Natural killer cell treated with Interleukin-12 subunit alpha and Interleukin-12 subunit beta and Interleukin-15 and Interleukin-18, amount 100 ng/mL, for 72 hours (primary cell): Measurements from ENCODE around the gene MOCS2. TPM values are rescaled to one million over a fixed set of nuclear protein-coding genes. Genes with fewer than 3 reads are reported as not detected.

Experiments
- ATAC-seq, 2 donors: fragments of 150-1000 bp; cut with Tn5 transposase in 1 of 2; sonication (Bioruptor Pico), chemical (Tn5 transposase) in 1 of 2; 2 replicates each; pipeline ENCODE4 v1.10.0; 2021
- DNase-seq: peaks from one replicate; pipeline ENCODE4 v3.0.0; 2022; ENCODE audit warnings: low spot score
- H3K27ac Mint-ChIP-seq, 2 donors: 1 replicate in 1 of 2; 2 replicates in 1 of 2; pipeline ENCODE4 v1.8.0; 2022; ENCODE audit warnings: mixed read lengths in 2 of 2, mild to moderate bottlenecking in 1 of 2, moderate library complexity in 1 of 2
- H3K27me3 Mint-ChIP-seq, 2 donors: 1 replicate in 1 of 2; 2 replicates in 1 of 2; pipeline ENCODE4 v1.8.0; 2022; ENCODE audit warnings: mixed read lengths in 2 of 2
- H3K36me3 Mint-ChIP-seq: one replicate; pipeline ENCODE4 v1.8.0; 2022; ENCODE audit warnings: mixed read lengths
- H3K4me1 Mint-ChIP-seq, 2 donors: 1 replicate in 1 of 2; 2 replicates in 1 of 2; pipeline ENCODE4 v1.8.0; 2022; ENCODE audit warnings: low read depth in 2 of 2, mixed read lengths in 2 of 2, mild to moderate bottlenecking in 1 of 2
- H3K4me3 Mint-ChIP-seq: one replicate; pipeline ENCODE4 v1.8.0; 2022; ENCODE audit warnings: mixed read lengths
- H3K9me3 Mint-ChIP-seq: 2 replicates; pipeline ENCODE4 v1.8.0; 2022; ENCODE audit warnings: mixed read lengths
- total RNA-seq, 2 donors: library from RNA; stranded (reverse); gene quantifications; one replicate each; pipeline ENCODE4 v1.2.3, GENCODE V29; 2022

MOCS2 gene, protein sequence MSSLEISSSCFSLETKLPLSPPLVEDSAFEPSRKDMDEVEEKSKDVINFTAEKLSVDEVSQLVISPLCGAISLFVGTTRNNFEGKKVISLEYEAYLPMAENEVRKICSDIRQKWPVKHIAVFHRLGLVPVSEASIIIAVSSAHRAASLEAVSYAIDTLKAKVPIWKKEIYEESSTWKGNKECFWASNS
- total RNA-seq: 10 to 100 TPM; 14.7 to 16.6 TPM

DNA sequence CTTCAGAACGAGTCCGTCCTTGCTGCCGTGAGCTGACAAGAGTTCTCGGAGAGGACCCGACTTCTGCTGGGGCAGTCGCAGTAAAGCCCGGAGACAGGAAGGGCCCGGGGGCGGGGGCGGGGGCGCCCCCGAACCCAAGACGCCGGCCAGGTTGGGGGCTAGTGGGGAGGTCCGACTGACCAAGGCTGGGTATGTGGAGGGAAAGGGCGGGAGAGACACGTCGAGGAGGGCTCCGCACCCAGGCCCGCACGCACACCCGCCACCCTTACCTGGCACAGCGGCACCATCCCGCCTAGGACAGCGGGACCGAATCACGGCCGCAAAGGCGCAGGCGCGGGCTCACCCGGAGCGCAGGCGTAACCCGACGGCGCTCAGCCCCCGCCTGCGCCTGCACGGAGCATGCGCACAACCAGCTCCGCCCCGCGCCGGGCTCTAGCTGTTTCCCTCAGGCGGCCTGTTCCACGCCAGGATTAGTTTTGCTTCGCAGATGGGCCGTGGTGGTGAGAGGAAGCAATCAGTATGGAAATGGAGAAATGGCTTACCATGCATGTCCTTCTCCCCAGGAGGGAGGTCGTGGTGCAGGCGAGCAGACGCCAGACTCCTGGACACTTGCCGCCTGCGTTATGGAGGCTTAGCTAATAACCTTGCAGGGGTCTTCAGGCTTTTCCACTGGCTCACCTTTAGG is at the start of gene MOCS2:
Gene MOCS2 (minus strand): TSS at position 315 of the 685 bp plus-strand sequence. CDS start 2,583 bp downstream, outside the sequence.
- Mint-ChIP-seq H3K4me1 (peaks cover 21 to 26% of the 10 kb centered on the region in 2 donors), H3K9me3 (no peaks in the 10 kb centered on the region), H3K36me3 (peaks cover 12% of the 10 kb centered on the region), H3K27me3 (no peaks in the 10 kb centered on the region), H3K4me3 (peak within 1 kb of the TSS; percentile 99), H3K27ac (peak within 1 kb of the TSS; percentile 89 to 93)
- ATAC-seq (peak; percentile 98 to 99), DNase-seq (peak; percentile 92)

DNA sequence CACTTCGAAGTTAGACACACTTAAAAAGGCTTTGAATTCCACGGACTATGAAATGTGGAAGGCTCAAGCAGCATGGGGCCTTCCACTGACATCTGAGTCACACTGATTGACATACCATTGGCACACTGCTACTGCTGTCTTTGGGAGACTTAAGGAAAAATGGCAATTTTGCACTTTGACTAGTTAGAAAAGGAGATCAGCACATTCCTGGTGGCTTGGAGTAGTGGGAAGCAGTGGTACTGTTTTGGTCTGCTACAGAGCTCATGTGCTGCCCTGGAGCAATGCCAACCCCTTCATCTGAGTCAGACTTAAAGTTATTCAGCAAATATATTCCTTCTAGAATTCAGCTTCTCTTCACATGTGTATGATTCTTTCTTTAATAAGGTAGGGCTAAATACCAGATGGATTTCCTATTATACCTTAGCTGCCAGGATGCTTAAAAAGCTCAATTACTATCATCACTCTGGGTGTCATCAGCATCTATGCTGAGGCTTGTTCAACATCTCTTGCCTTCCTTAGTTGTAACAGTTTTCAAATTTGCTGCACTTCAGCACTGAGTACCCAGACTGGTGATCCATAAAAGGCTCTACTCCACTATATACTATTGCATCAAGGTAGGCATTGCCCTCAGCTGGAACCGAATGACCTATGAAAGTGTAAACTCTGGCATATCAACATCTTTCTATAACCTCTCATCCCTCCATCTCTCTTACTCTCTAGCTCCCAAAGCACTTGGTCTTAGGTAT is 42.3 kb upstream of the MOCS2 start:
- peaks cover 10 to 25% of the 10 kb centered on the region in 2 donors for H3K27me3 Mint-ChIP-seq
- ATAC-seq (no peak), DNase-seq (no peak)
- H3K9me3 Mint-ChIP-seq: peaks cover 13% of the 10 kb centered on the region
- no peaks in the 10 kb centered on the region for H3K36me3 Mint-ChIP-seq
- H3K27ac Mint-ChIP-seq: no peak overlapping the region
- H3K4me3 Mint-ChIP-seq: no peak overlapping the region
- no peaks in the 10 kb centered on the region for H3K4me1 Mint-ChIP-seq

DNA sequence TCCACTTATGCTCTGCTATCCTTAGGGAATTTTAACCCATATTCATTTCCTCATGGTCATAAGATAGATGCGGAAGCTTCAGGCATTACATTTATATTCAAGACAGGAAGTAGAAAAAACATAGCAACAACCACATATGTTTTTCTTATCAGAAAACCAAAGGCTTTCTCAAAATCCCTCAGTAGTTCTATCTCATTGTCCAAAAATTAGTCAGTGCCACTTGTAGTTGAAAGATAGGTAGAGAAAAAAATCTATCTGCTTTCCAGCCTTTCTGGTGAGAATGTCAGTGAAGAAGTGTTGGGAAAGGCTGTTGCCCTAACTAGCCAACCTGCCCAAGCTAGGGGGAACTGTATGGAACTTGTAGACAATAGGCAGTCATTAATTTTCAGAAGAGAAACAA is 23.5 kb upstream of the MOCS2 start:
- no peak for ATAC-seq
- Mint-ChIP-seq H3K9me3 (no peaks in the 10 kb centered on the region), H3K4me3 (no peak overlapping the region), H3K36me3 (no peaks in the 10 kb centered on the region), H3K4me1 (no peaks in the 10 kb centered on the region), H3K27ac (no peak overlapping the region), H3K27me3 (peaks cover 6% of the 10 kb centered on the region in 2 donors)
- DNase-seq: no peak

DNA sequence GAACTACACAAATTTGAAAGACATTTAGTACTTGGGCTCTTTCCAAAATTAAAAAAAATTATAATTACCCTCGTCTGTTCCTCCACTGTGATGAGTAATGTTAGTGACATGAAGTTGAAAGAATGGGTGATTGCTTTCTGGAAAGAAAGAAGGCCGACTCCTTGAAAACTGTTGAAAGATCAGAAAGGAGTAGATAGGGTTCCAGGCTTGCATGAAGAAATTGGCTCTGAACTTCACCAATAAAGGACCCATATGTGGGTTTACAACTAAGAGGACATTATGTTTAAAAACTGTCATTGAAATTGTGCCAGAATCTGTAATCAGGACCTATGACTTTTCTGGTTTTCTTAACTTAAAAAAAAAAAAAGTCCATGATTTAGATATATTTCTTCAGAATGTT is 20.7 kb upstream of the MOCS2 start:
- no peak overlapping the region for H3K27ac Mint-ChIP-seq
- DNase-seq (no peak), ATAC-seq (no peak)
- peaks cover 15 to 18% of the 10 kb centered on the region in 2 donors for H3K27me3 Mint-ChIP-seq
- H3K36me3 Mint-ChIP-seq: no peaks in the 10 kb centered on the region
- no peak overlapping the region for H3K4me3 Mint-ChIP-seq
- no peaks in the 10 kb centered on the region for H3K9me3 Mint-ChIP-seq
- peaks cover 0 to 3% of the 10 kb centered on the region in 2 donors for H3K4me1 Mint-ChIP-seq

DNA sequence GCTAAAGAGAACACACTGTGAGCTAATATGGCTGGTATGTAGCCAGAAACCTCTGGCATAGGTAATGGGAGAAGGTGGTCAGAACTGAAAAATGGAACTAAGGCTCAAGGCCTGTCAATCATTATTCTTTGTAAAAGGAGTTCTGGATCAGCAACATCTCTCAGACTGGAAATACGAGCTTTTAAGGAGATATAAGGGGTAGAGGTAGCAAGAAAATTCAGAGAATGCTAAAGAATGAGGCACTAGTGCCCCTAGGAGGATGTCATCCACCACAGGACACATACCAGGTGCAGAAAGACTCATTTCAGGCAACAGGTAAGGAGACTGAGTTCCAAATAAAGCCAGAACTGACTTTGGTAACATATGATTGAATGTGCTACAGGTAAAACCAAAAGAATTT is 18.9 kb upstream of the MOCS2 start:
- Mint-ChIP-seq H3K4me3 (no peak overlapping the region), H3K4me1 (peaks cover 0 to 3% of the 10 kb centered on the region in 2 donors), H3K9me3 (no peaks in the 10 kb centered on the region), H3K36me3 (no peaks in the 10 kb centered on the region), H3K27ac (no peak overlapping the region), H3K27me3 (peaks cover 15 to 18% of the 10 kb centered on the region in 2 donors)
- ATAC-seq (no peak), DNase-seq (no peak)

DNA sequence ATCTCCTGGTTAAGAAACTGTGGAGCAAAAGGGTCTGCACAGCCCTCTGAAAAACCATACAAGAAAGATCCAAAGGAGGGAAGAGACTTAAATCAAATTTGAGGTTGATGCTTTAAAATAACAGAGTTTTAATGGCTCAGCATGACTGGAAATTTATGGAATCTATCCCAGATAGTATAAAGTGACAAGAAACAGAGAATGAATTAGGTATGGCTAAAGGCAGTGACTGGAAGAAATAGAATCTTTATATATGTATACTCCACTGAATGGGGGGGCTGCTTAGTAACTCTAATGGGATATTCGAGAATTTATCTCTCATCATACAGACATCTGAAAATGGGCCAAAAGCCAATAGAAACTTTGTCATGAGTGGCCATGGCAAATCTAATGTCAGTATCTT is 17.6 kb upstream of the MOCS2 start:
- Mint-ChIP-seq H3K4me1 (peaks cover 0 to 3% of the 10 kb centered on the region in 2 donors), H3K36me3 (no peaks in the 10 kb centered on the region), H3K27ac (no peak overlapping the region), H3K27me3 (peaks cover 15 to 17% of the 10 kb centered on the region in 2 donors), H3K9me3 (no peaks in the 10 kb centered on the region), H3K4me3 (no peak overlapping the region)
- no peak for DNase-seq
- no peak for ATAC-seq

DNA sequence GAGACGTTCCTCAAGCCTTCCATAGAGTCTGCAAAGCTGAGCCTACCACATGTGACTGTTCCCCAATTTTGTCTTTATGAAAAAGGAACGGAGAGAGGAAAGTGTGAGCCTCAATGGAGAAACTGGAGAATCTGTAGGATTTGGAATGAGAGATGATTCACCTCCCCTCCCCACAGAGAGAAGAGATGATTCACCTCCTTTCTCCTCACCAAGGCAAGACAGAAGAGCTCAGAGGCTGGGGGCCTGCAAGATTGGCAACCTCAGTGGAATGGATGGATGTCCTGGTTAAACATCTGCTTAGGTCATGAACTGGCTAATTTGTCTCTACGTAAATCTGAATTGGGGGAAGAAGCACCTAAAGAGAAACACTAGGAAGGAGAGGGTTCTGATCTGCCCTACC is 17.0 kb upstream of the MOCS2 start:
- no peak overlapping the region for H3K27ac Mint-ChIP-seq
- ATAC-seq (no peak), DNase-seq (no peak)
- peaks cover 0 to 3% of the 10 kb centered on the region in 2 donors for H3K4me1 Mint-ChIP-seq
- H3K9me3 Mint-ChIP-seq: no peaks in the 10 kb centered on the region
- no peaks in the 10 kb centered on the region for H3K36me3 Mint-ChIP-seq
- no peak overlapping the region for H3K4me3 Mint-ChIP-seq
- H3K27me3 Mint-ChIP-seq: peaks cover 15 to 16% of the 10 kb centered on the region in 2 donors

DNA sequence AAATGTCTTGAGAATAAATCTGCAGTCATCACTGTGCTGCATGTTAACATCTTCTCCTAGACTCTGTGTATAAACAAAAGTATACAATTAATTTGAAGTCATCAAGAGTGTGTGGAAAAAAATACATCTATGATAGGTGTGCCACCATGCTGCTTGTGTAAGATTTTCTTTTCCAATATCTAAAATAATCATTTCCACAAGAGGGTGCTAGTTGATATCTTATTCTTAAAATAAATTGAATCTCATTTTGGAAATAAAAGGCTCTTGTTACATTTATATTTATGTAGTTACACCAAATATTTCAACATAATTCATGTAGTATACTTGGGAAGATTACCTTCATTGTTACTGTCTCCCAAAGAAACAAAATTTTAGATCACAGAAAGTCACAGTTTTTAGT is 14.1 kb upstream of the MOCS2 start:
- DNase-seq (no peak), ATAC-seq (no peak)
- Mint-ChIP-seq H3K27me3 (peaks cover 9 to 18% of the 10 kb centered on the region in 2 donors), H3K36me3 (no peaks in the 10 kb centered on the region), H3K9me3 (no peaks in the 10 kb centered on the region), H3K27ac (no peak overlapping the region), H3K4me1 (peaks cover 0 to 3% of the 10 kb centered on the region in 2 donors), H3K4me3 (no peak overlapping the region)

DNA sequence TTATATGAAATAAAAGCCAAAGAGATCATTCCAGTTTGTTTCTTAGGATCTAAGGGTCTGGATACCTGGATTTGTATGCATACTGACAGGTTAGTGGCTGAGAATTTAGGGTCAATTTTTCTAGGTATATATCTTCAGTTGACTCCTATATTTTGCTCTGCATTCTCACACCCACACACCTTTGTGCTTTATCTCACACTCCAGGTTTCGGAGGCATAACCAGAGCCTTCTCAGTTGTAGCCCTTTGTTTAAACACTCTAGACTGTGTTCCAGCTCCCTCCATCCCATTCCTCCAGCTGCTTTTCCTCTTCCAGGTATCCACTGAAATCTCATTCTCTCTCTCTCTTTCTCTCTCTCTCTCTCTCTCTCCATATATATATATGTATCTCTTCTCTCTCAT is 10.6 kb upstream of the MOCS2 start:
- Mint-ChIP-seq H3K9me3 (no peaks in the 10 kb centered on the region), H3K4me1 (no peaks in the 10 kb centered on the region), H3K27me3 (peaks cover 9 to 17% of the 10 kb centered on the region in 2 donors), H3K36me3 (no peaks in the 10 kb centered on the region), H3K27ac (no peak overlapping the region), H3K4me3 (no peak overlapping the region)
- ATAC-seq (no peak), DNase-seq (no peak)

DNA sequence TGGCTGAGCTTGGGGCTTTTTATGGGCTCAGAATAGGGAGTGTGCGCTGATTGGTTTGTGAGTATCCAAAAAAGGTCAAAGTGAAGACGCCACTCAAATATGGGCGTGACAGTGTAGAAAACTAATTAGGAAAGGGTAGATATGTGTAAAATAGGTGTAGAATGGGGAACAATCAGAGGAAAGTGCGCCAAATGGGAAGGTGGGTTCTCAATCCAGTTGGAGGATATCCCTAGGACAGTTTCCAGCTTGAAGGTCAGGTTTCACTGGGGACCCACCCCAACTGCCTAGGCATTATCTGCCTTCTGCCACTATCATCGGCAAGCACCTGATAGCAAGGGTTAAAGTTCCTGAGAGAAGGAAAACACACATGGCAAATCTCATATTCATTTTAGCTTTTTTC is 9.3 kb upstream of the MOCS2 start:
- no peaks in the 10 kb centered on the region for H3K9me3 Mint-ChIP-seq
- ATAC-seq: no peak
- H3K36me3 Mint-ChIP-seq: no peaks in the 10 kb centered on the region
- no peak for DNase-seq
- H3K4me1 Mint-ChIP-seq: no peaks in the 10 kb centered on the region
- H3K27ac Mint-ChIP-seq: no peak overlapping the region
- no peak overlapping the region for H3K4me3 Mint-ChIP-seq
- peaks cover 9 to 17% of the 10 kb centered on the region in 2 donors for H3K27me3 Mint-ChIP-seq

DNA sequence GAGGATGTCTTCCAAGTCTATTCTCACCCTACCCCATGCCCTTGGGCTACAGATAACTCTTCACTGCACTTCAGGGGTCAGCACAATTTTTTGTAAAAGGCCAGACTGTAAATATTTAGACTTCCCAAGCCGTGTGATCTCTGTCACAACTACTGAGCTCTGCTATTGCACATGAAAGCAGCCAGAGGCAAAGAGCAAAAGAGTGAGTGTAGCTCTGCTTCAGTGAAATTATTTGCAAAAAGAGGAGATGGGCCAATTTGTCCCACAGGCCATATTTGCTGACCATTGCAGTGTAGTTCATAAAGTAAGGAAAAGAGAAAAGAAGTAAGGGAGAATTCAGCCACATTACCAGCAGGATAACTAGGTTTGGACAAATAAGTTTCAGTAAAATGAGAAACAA is 7.0 kb upstream of the MOCS2 start:
- peaks cover 9 to 17% of the 10 kb centered on the region in 2 donors for H3K27me3 Mint-ChIP-seq
- H3K27ac Mint-ChIP-seq: no peak overlapping the region
- ATAC-seq (no peak), DNase-seq (no peak)
- no peaks in the 10 kb centered on the region for H3K9me3 Mint-ChIP-seq
- H3K4me1 Mint-ChIP-seq: no peaks in the 10 kb centered on the region
- H3K36me3 Mint-ChIP-seq: no peaks in the 10 kb centered on the region
- no peak overlapping the region for H3K4me3 Mint-ChIP-seq

DNA sequence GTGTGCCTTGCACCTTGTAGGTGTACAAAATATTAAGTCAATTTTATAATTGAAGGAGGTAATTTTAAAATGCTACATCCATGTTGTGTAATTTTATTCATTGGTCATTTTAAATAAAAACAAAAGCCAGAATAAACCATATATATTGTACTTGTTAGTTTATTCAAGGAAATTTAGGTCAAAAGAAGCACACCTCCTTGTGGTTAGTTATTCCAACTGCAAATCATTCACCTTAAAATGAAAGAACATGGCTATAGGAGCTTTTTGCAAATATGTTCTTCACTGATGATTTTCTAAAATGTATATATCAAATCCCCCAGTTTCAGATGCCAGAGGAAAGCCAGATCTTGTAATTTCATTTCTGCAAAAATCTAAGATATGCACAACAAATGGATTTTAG is 5.4 kb upstream of the MOCS2 start:
- ATAC-seq (no peak), DNase-seq (no peak)
- no peak overlapping the region for H3K27ac Mint-ChIP-seq
- peaks cover 9 to 14% of the 10 kb centered on the region in 2 donors for H3K27me3 Mint-ChIP-seq
- peaks cover 8 to 9% of the 10 kb centered on the region in 2 donors for H3K4me1 Mint-ChIP-seq
- no peaks in the 10 kb centered on the region for H3K36me3 Mint-ChIP-seq
- H3K4me3 Mint-ChIP-seq: no peak overlapping the region
- H3K9me3 Mint-ChIP-seq: no peaks in the 10 kb centered on the region

DNA sequence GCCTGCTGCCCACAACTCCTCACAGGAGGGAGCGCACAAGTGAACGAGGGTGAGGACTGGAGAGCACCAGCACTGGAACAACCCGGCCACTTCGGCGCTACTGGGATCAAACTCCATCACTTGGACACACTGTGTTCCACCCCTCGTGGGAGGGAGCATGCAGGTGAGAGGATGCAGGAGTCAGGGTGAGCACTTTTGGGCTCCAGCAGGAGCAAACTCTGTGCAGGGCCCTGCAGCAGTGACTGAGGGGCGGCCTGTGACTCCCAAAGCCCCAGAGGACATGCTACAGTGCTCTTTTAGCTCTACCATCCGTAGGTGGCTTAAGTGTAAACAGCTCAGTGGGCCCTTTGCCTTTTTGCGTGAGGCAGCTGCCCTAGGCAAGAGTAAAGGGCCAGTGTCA is 4.4 kb upstream of the MOCS2 start:
- Mint-ChIP-seq H3K4me3 (no peak overlapping the region), H3K27ac (no peak overlapping the region), H3K27me3 (peaks cover 9 to 12% of the 10 kb centered on the region in 2 donors), H3K4me1 (peaks cover 15 to 16% of the 10 kb centered on the region in 2 donors), H3K9me3 (no peaks in the 10 kb centered on the region), H3K36me3 (no peaks in the 10 kb centered on the region)
- ATAC-seq (no peak), DNase-seq (no peak)

DNA sequence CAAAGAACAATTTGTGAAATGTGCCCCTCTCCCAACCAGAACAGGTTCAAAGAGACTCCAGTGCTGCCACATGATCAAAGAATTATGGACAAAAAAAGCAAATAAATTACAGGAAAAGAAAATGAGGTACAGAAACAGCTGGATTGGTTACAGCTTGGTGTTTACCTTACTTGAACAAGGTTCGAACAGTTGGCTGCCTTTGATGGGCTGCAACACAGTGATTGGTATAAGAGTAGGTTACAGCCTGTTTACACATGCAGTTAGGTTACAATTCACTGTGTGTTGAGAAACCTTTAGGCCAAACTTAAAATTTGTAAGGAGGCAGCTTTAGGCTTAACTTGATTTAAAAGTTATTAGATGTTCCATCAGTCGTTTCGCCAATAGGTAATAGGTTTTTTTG is 3.4 kb upstream of the MOCS2 start:
- peaks cover 16 to 20% of the 10 kb centered on the region in 2 donors for H3K4me1 Mint-ChIP-seq
- no peak overlapping the region for H3K4me3 Mint-ChIP-seq
- H3K27ac Mint-ChIP-seq: no peak overlapping the region
- no peaks in the 10 kb centered on the region for H3K36me3 Mint-ChIP-seq
- DNase-seq (no peak), ATAC-seq (no peak)
- no peaks in the 10 kb centered on the region for H3K9me3 Mint-ChIP-seq
- H3K27me3 Mint-ChIP-seq: peaks cover 2 to 3% of the 10 kb centered on the region in 2 donors
